GM19468 (cell line): ENCODE data around the gene PSAPL1.

ENCODE experiments used
- ATAC-seq: cut with Tn5 transposase; IDR thresholded peaks from one replicate; pipeline ENCODE4 v1.9.1; 2021; ENCODE audit warnings: mild to moderate bottlenecking, moderate library complexity, moderate number of reproducible peaks; ENCODE audit not compliant: unreplicated experiment; ENCODE audit errors: extremely low read depth

The PSAPL1 gene

DNA sequence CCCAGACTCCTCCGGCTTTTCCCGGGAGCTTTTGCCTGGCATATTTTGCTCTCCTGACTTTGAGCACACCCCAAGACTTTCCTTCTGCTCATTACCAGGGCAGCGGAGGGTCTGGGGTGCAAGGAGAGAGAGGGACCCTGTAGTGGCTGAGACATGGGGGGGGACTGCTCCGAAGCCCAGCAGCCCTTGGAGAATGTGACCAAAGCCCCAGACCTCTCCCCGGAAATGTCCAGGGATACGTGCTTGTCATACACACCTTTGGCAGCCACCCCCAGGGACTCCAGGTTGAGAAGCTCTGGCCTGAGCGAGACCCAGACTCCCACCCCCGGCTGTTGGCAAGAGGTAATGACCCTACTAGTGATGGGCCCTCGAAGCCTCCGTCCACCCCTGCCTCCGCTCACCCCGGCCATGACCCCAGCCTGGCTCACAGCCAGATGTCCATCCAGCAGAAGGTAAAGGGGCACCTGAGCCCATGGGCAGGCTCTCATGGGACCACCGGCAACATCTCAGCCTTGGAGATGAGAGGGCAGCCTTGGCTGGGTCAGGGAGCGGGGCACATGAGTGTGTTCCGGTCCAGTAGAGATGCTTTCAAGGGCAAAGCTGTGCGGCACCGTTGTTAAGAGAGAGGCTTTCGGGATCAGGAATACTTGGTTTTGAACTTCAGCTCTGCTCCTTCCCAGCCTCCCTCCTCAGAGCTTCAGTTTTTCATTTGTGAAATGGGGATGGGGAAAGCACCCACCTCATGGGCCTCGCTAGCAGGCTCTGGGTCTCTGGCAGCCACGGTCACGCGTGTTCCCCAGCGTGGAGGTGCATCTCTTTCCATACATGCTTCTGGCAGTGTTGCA, 2.0 kb downstream of the PSAPL1 start:
- no peak for ATAC-seq

GRCh38 chr4:7431696-7432530, 2.8 kb downstream of the PSAPL1 start:
- ATAC-seq, result no peak

DNA sequence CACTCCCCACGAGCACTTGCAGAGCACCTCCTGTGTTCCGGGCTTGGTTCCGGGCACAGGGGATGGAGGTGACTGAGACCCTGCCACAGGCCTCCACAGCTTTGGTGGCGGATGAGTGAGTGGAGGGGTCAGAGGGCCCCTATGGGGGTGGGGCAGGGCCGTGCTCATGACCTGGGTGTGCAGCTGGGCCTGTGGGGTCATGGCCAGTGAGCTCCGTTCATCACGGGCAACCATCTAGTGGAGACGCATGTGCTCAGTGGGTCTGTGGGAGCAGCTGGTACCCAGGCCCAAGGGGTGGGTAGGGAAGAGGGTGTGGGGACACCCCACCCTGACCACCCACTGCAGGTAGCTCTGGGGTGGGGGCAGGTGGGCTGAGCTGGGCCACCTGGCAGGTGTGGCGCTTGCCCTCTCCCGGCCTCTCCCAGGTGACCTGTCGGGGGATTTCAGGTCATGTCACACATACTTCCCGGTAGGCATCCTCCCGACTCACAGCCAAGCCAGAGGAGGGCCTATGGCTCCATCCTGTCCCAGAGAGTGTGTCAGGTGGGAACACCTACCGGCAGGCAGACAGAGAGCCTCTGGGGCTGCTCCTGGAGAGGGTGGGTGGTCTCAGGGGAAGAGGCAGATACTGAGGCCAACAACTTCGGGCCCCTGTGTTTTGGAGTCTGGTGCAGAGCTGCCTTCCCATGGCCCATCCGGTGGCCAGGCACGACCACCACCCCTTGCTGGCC, 3.6 kb downstream of the PSAPL1 start:
- no peak for ATAC-seq

DNA sequence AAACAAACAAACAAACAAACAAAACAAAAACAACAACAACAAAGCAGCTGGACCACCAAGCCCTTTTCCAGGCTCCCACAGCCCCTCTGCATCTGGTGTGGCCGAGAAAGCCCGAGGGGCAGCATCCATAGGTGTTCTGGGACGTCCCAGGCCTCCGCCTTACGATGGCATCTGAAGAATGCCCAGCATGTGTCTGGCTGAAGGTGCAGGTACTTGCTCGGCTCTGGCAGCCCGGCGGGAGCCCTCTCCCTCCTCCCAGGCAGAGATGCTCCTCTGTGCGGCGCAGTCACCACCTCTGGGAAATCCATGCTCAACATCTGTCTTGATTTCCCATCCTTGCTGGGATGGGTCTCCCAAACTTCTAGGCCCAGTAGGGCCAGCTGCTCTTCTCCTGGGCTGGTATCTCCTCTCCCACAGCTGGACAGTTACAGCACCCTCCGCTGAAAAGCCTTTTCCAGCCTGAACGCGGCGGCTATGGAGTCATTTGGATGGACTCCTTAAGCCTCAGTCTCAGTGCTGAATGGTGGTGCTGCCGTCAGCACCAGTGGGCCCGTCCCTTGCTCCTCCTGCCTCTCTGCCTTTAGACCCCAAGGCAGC, 4.3 kb downstream of the PSAPL1 start:
- no peak for ATAC-seq

GRCh38 chr4:7429601-7430078, 5.1 kb downstream of the PSAPL1 start:
- no peak for ATAC-seq

GRCh38 chr4:7429069-7429416, 5.7 kb downstream of the PSAPL1 start:
- ATAC-seq, result no peak

DNA sequence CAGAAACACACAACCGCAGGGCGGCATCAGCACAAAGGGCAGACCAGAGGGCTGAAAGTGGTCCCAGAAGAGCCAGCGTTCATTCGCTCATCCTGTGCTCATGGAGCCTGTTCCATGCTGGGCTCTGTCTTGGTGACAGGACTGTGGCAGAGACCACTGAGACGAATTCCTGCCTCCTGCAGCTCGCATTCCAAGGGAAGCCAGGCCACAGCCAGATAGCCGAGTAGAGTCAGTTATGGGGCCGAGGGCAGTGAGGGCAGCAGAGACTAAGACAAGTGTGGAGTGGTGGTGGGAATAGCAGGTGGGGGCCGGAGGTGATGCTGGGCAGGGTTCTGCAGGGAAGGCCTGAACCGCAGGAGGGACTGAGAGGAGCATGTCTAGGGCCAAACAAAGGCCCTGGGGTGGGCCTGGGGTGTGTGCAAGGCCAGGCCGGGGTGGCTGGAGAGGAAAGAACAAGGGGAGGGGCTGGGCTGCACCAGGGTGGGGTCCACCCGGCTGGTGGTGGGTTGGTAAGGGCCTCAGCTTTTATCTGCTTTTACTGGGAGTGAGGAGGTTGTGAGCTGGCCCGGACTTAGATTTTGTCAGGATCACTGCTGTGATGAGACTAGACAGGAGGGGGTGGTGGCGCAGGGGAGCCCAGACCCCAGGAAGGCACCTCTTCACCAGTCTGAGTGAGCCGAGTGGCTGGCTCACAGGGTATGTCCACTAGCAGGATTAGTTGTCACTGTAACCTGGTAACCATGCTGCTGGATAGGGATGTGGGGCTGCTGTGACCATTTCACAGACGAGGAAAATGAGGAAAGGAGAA, 6.3 kb downstream of the PSAPL1 start:
- ATAC-seq, result no peak

DNA sequence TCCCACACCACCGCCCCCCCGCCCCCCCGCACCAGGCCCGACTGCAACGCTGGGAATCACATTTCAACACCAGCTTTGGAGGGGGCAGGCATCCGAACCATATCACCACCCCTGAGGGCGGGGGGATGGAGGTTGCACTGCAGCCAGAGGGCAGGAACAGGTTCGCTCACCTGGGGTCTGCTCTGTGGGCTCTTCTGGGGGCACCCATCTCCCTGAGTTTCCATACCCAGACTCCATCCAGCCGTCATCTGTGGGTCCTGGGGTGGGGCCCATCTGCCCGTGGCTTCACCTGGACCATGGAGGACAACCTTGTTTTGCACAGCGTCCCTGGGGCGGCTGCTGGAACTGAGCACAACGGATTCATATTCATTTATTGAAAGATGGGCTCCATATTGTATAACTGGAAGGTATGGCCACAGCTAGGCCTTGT, 6.9 kb downstream of the PSAPL1 start:
- ATAC-seq, result no peak

- ATAC-seq, result no peak
Observed at GRCh38 chr4:7427361-7427760, 7.4 kb downstream of the PSAPL1 start.

- no peak for ATAC-seq
Observed at GRCh38 chr4:7426525-7427171, 8.1 kb downstream of the PSAPL1 start.

DNA sequence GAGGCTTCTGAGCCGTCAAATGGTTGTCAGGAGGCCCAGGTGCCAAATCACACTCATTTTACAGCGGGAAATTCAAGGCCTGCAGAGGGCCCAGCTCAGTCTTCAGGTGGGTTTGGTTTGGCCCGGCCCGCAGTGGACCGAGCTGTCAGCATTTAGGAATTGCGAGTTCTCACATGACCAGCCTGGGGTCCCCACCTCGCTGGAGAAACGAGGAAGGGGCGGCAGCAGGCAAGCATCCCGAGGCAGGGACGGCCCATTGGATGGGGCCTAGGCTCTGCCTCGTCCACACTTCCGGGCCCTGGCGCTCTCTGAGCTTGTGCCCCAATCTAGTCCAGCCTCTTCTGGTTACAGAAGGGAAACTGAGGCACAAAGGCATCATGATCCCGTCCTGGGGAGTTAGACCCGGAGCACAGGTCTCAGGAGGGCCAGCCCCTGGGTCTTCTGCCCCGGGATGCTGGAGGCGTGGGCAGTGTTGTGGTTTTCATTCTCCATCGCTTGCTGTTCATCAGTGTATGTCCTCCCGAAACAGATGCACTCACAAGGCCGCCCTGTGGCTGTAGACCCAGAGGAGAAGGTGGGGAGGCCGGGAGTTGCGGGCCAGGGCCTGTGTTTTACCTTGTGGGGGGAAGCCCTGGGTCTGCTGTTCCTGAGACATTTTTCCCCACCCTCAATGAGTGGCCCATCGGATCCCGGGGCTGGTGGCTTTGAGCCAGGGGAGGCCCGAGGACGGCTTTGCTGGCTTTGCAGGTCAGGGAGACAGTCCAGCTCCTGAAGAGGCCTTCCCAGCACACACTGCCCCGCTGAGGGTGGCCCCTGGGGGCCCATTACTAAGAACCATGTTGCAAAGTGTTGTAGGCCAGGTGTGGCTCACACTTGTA, 8.9 kb downstream of the PSAPL1 start:
- ATAC-seq, result no peak

DNA sequence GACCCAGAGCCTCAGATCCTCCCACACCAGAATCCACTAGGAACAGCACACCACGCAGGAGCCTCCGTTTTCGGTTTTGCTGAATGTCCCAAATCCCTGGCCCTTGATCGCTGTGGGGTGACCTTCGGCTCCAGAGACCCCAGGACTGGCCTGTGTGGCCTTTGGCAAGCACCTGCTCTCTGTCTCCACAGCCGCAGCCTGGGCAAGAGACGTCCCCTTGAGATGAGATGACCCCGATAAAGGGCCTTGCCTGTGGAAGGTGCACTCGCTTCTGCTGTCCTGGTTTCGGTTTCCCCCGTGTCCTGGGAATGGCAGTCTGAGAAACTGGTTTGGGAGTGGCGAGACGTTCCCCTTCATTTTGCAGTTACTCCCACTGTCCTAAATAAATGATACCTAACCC, 9.6 kb downstream of the PSAPL1 start:
- no peak for ATAC-seq

- ATAC-seq, result no peak
Observed at GRCh38 chr4:7424553-7425111, 10.1 kb downstream of the PSAPL1 start.

- no peak for ATAC-seq
Observed at GRCh38 chr4:7423801-7424552, 10.8 kb downstream of the PSAPL1 start.

GRCh38 chr4:7423391-7423790, 11.3 kb downstream of the PSAPL1 start:
- ATAC-seq, result no peak

- ATAC-seq, result no peak
Observed at GRCh38 chr4:7422898-7423180, 11.9 kb downstream of the PSAPL1 start.

DNA sequence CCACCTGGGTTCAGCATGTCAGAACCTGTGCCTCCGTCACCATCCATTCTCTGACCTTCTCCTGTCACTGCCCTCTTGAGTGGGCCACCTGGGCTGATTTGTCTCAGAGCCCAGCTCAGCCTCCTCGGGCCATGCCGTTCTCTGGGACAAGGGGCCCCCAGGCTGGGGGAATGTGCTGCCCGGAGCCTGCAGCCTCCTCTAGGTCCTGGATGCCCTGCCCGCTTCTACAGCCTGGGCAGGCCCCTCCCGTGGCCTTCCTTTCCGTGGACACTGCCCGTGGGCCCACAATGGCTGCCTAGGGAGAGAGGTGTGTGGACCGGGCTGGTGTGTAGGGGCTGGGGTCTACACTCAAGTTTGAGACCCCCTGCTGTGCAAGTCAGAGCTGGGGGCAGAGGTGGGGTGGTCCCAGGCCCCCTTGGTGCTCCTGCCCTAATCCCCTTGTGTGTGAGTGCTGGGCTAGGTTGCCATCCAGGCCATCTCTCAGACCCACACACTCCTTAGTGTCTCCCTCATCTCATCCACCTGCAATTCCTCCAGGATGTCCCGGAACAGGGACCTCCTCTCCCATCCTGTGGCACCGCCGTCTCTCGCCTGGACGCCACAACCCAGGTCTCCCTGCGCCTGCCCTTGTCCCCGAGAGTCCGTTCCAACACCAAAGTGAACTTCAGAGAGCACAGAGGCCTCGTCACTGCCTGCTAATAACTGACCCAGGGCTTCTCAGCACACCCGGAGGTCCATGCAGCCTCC, 12.4 kb downstream of the PSAPL1 start:
- ATAC-seq, result no peak
